Superior temporal gyrus (tissue), 1 donor: ENCODE results near the gene ZNF846.
"Not testable (repeated sequence)": the region's sequence is repeated elsewhere in the genome, so short reads cannot be mapped to it uniquely, and the experiment has no call there.

Experiments
- DNase-seq: peaks from one replicate; pipeline ENCODE4 v3.0.0-alpha.2; 2016; ENCODE audit errors: extremely low spot score

The ZNF846 gene

GRCh38 chr19:9784163-9784496 lies 15.6 kb upstream of the ZNF846 start:
- not testable (repeated sequence) for DNase-seq

- DNase-seq = no peak
Observed at GRCh38 chr19:9782338-9782737, 13.8 kb upstream of the ZNF846 start.

- DNase-seq = no peak
Observed at GRCh38 chr19:9757544-9758501, 10.7 kb downstream of the ZNF846 start.

- no peak for DNase-seq
Observed at GRCh38 chr19:9752701-9753443, 15.7 kb downstream of the ZNF846 start.

GRCh38 chr19:9751446-9751845 lies 17.1 kb downstream of the ZNF846 start:
- no peak for DNase-seq

GRCh38 chr19:9741476-9742171 lies 26.9 kb downstream of the ZNF846 start:
- no peak for DNase-seq

- DNase-seq = no peak
Observed at GRCh38 chr19:9735986-9736385, 32.6 kb downstream of the ZNF846 start.

- DNase-seq = not testable (repeated sequence)
Observed at GRCh38 chr19:9730056-9730455, 38.5 kb downstream of the ZNF846 start.

GRCh38 chr19:9729162-9729561 lies 39.4 kb downstream of the ZNF846 start:
- DNase-seq = no peak

- DNase-seq = no peak
Observed at GRCh38 chr19:9727644-9728043, 40.9 kb downstream of the ZNF846 start.

- DNase-seq = not testable (repeated sequence)
Observed at GRCh38 chr19:9725508-9726201, 42.9 kb downstream of the ZNF846 start.

GRCh38 chr19:9724157-9724556 lies 44.4 kb downstream of the ZNF846 start:
- no peak for DNase-seq

- DNase-seq = peak; percentile 13
Observed at GRCh38 chr19:9721861-9722260, 46.7 kb downstream of the ZNF846 start.

GRCh38 chr19:9720541-9720940 lies 48.0 kb downstream of the ZNF846 start:
- DNase-seq = no peak

- no peak for DNase-seq
Observed at GRCh38 chr19:9711815-9712214, 56.7 kb downstream of the ZNF846 start.

GRCh38 chr19:9709305-9709704 lies 59.2 kb downstream of the ZNF846 start:
- DNase-seq = no peak

GRCh38 chr19:9705836-9706235 lies 62.7 kb downstream of the ZNF846 start:
- DNase-seq = no peak

- no peak for DNase-seq
Observed at GRCh38 chr19:9702186-9702585, 66.4 kb downstream of the ZNF846 start.
